ENCODE measurements around the gene ATP9B. TPM values are rescaled to one million over a fixed set of nuclear protein-coding genes. Genes with fewer than 3 reads are reported as not detected.

The ATP9B gene
- total and polyA plus RNA-seq, 2 donors = 14.9 to 19.3 TPM

DNA sequence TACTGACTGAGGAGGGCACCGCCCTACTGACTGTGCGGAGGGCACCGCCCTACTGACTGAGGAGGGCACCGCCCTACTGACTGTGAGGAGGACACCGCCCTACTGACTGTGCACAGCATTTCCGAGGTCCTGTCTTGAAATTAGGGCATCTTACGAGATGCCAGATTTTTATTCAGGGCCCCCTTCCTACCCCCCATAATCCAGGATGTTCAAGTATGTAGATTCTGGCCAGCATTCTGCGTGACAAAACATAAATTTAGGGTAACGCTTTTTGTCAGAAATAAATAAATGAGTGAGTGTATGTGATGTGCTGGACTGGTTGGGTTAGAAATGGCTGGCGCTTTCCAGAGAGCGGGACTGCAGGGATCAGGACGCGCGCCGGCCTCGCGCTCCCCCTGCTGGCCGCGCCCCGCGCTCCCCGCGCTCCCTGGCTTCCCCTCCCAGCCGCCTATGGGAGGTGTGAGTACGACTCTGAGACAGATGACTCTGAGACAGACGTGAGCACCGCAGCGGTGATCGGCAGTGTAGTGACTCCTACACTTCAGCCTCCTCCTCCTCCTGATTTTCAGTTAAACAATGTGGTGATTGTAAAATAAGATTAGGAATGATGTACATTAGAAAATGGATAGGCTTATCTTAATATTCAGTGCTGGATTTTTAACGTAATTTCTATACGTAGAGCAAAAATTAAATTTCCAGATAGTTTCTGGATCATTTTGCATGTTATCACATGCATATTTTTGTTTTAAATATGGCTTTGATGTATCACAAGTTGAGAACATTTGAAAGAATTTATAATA, 177.3 kb downstream of the ATP9B start:
- DNase-seq (ENCODE audit: low read depth in 6 of 9, low spot score in 9 of 9) = peak; percentile 11 to 74 (median 42)
- Histone ChIP-seq H3K9me3 (ENCODE audit: control insufficient read depth in 2 of 2, insufficient read depth in 1 of 2, low read length in 1 of 2) (no peaks in the 10 kb centered on the region), H3K27me3 (ENCODE audit: control insufficient read depth in 2 of 2, insufficient read depth in 1 of 2, low read length in 1 of 2) (no peaks in the 10 kb centered on the region), H3K4me3 (ENCODE audit: low read length in 2 of 2) (no peak overlapping the region), H3K27ac (ENCODE audit: low read depth in 1 of 2, low read length in 1 of 2) (no peak overlapping the region), H3K36me3 (ENCODE audit: control insufficient read depth in 2 of 2, insufficient read depth in 2 of 2, low read length in 1 of 2) (no peaks in the 10 kb centered on the region), H3K4me1 (ENCODE audit: control insufficient read depth in 2 of 2, insufficient read depth in 2 of 2, low read length in 2 of 2) (no peaks in the 10 kb centered on the region)
- 30% methylated on average over 31 of the region's 31 CpGs for WGBS

DNA sequence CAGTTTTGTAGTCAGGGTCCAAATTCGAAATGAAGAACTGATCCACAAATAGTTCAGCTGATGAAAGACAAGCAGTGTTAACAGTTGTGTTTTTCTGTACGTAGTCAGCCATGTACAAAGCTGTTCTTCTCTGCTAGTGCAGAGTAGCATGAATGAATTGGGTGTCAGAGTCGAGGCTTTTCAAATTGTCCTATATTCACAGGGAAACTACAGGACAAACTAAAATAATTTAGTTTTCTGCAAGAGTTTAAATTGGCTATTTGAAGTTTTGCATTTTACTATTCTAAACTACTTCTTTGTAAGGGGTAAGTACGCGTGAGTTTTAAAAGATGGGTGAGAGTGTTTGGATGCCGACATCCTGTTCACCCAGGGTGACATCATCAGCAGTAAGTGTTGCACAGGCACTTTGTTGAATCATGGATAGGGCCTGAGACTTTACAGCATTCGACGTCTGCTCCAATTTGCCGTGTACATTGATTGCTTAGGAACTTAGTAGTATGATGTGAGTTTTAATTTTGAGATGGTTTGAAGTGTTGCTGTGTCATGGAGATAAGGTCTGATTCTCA, 179.4 kb downstream of the ATP9B start:
- no peak for DNase-seq (ENCODE audit: low read depth in 6 of 9, low spot score in 9 of 9)
- Histone ChIP-seq H3K27ac (ENCODE audit: low read depth in 1 of 2, low read length in 1 of 2) (no peak overlapping the region), H3K9me3 (ENCODE audit: control insufficient read depth in 2 of 2, insufficient read depth in 1 of 2, low read length in 1 of 2) (no peaks in the 10 kb centered on the region), H3K36me3 (ENCODE audit: control insufficient read depth in 2 of 2, insufficient read depth in 2 of 2, low read length in 1 of 2) (no peaks in the 10 kb centered on the region), H3K27me3 (ENCODE audit: control insufficient read depth in 2 of 2, insufficient read depth in 1 of 2, low read length in 1 of 2) (no peaks in the 10 kb centered on the region), H3K4me3 (ENCODE audit: low read length in 2 of 2) (no peak overlapping the region), H3K4me1 (ENCODE audit: control insufficient read depth in 2 of 2, insufficient read depth in 2 of 2, low read length in 2 of 2) (no peaks in the 10 kb centered on the region)
- 96% methylated on average over 9 of the region's 9 CpGs for WGBS

DNA sequence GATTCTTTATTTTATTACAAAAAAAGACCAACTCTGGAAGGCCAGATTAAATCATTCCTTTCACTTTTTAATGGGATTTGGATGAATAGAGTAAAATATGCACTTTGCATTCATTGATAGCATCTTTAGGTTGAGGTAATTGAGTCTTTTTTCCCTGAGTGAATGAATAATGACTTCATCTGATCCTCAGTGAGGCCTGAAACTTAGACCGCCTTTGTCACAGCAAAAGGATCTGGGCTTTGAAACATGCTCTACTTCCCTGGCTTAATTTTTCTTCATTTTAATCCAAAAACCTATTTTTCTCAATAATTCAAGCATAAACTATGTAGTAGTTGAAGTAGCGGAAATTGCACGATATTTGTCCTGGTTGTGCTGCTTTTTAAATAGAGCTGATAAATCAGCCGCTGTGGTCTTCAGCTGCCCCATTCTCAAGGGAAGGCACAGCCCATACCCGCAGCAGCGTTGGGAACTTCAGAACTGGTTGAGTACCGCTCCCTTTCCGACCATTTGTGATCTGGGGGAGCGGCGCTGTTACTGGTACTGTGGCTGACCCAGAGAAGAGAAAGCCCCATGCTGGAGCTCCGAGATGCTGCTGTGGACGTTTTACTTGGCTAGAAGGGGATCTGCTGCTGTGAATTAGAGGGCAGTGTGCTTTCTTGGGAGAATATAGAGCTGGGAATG, 181.2 kb downstream of the ATP9B start:
- no peak overlapping the region for H3K27ac ChIP-seq (ENCODE audit: low read depth in 1 of 2, low read length in 1 of 2)
- H3K9me3 ChIP-seq (ENCODE audit: control insufficient read depth in 2 of 2, insufficient read depth in 1 of 2, low read length in 1 of 2) = no peaks in the 10 kb centered on the region
- 98% methylated on average over 12 of the region's 12 CpGs for WGBS
- DNase-seq (ENCODE audit: low read depth in 6 of 9, low spot score in 9 of 9) = no peak
- no peak overlapping the region for H3K4me3 ChIP-seq (ENCODE audit: low read length in 2 of 2)
- peaks cover 6 to 12% of the 10 kb centered on the region in 2 donors for H3K36me3 ChIP-seq (ENCODE audit: control insufficient read depth in 2 of 2, insufficient read depth in 2 of 2, low read length in 1 of 2)
- H3K27me3 ChIP-seq (ENCODE audit: control insufficient read depth in 2 of 2, insufficient read depth in 1 of 2, low read length in 1 of 2) = no peaks in the 10 kb centered on the region
- H3K4me1 ChIP-seq (ENCODE audit: control insufficient read depth in 2 of 2, insufficient read depth in 2 of 2, low read length in 2 of 2) = no peaks in the 10 kb centered on the region

DNA sequence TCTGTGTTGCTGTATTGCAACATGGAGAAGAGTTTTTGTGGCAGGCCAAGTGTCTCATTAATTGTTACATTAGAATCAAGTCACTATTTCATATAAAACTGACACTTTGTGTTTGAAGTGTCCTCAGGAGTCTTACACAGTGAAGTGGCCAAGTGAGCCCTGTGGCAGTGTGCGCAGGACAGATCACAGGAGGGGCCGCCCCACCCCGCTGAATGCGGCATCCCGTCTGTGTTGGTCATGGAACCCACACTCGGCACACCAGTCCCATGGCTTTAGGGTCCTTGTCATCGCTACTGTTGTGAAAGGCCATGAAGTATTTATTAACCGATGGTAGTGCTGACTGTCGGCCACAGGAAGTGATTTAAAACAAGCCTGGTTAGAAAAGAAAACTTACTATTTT, 181.8 kb downstream of the ATP9B start:
- 97% methylated on average over 9 of the region's 9 CpGs for WGBS
- Histone ChIP-seq H3K27me3 (ENCODE audit: control insufficient read depth in 2 of 2, insufficient read depth in 1 of 2, low read length in 1 of 2) (no peaks in the 10 kb centered on the region), H3K9me3 (ENCODE audit: control insufficient read depth in 2 of 2, insufficient read depth in 1 of 2, low read length in 1 of 2) (no peaks in the 10 kb centered on the region), H3K4me1 (ENCODE audit: control insufficient read depth in 2 of 2, insufficient read depth in 2 of 2, low read length in 2 of 2) (no peaks in the 10 kb centered on the region), H3K36me3 (ENCODE audit: control insufficient read depth in 2 of 2, insufficient read depth in 2 of 2, low read length in 1 of 2) (peaks cover 8 to 12% of the 10 kb centered on the region in 2 donors), H3K4me3 (ENCODE audit: low read length in 2 of 2) (no peak overlapping the region), H3K27ac (ENCODE audit: low read depth in 1 of 2, low read length in 1 of 2) (no peak overlapping the region)
- no peak for DNase-seq (ENCODE audit: low read depth in 6 of 9, low spot score in 9 of 9)

DNA sequence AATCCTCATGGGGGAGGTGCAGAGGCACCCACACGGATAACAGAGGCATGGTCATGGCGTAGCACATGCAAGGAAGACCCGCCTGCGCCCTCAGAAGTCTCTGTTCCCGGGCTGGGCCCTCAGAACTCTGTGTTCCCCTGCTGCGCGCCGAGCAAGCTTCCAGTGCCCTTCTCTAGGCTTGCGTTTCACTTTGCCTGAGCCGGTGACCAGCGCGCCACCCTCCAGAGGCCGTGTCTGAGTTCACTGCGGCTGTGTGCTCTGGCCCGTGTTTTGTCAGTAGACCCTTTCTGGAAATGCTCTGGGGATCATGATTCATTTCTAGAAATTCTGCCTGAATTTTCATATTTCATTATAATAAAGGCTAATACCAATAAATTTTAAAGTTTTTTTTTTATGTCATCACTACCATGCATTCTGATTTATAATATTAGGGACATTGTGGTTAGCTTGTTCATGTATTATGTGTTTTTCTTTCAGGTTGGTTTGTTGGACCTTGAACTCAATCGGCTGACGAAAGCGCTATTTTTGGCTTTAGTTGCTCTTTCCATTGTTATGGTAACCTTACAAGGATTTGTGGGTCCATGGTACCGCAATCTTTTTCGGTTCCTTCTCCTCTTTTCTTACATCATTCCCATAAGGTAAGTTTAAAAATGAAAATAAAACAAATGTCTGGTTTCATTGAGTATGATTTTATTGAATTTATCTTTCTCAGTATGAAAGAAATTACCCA, 183.9 kb downstream of the ATP9B start:
- 97% methylated on average over 20 of the region's 20 CpGs for WGBS
- no peak for DNase-seq (ENCODE audit: low read depth in 6 of 9, low spot score in 9 of 9)
- H3K27ac ChIP-seq (ENCODE audit: low read depth in 1 of 2, low read length in 1 of 2) = no peak overlapping the region

DNA sequence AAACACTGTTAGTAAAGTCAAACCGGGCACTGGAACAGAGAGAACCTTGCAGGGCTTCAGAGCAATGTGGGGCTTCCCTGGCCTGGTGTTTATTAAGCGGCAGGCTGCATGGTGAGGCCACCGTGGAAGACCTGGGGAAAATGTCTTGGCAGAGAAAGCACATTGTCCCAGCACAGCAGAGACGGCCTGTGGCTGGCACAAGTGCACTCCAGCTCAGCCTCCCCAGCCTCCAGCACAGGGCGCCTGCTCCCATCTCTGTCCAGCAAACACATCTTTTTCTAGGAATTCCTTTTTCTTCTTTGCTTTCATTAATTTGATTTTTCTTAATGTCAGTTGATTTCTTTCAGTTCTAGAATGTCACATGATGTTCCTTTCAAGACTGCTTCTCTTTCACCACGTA, 188.3 kb downstream of the ATP9B start:
- Histone ChIP-seq H3K4me3 (ENCODE audit: low read length in 2 of 2) (no peak overlapping the region), H3K27ac (ENCODE audit: low read depth in 1 of 2, low read length in 1 of 2) (no peak overlapping the region), H3K4me1 (ENCODE audit: control insufficient read depth in 2 of 2, insufficient read depth in 2 of 2, low read length in 2 of 2) (no peaks in the 10 kb centered on the region), H3K27me3 (ENCODE audit: control insufficient read depth in 2 of 2, insufficient read depth in 1 of 2, low read length in 1 of 2) (no peaks in the 10 kb centered on the region), H3K36me3 (ENCODE audit: control insufficient read depth in 2 of 2, insufficient read depth in 2 of 2, low read length in 1 of 2) (peaks cover 15 to 19% of the 10 kb centered on the region in 2 donors), H3K9me3 (ENCODE audit: control insufficient read depth in 2 of 2, insufficient read depth in 1 of 2, low read length in 1 of 2) (no peaks in the 10 kb centered on the region)
- 88% methylated on average over 6 of the region's 6 CpGs for WGBS
- peak in 1 of 9 donors; percentile 12 for DNase-seq (ENCODE audit: low read depth in 6 of 9, low spot score in 9 of 9)

More for the DNA sequence above, 183.9 kb downstream of the ATP9B start:
- H3K4me3 ChIP-seq (ENCODE audit: low read length in 2 of 2) = no peak overlapping the region
- no peaks in the 10 kb centered on the region for H3K4me1 ChIP-seq (ENCODE audit: control insufficient read depth in 2 of 2, insufficient read depth in 2 of 2, low read length in 2 of 2)
- H3K36me3 ChIP-seq (ENCODE audit: control insufficient read depth in 2 of 2, insufficient read depth in 2 of 2, low read length in 1 of 2) = peaks cover 8 to 15% of the 10 kb centered on the region in 2 donors
- H3K27me3 ChIP-seq (ENCODE audit: control insufficient read depth in 2 of 2, insufficient read depth in 1 of 2, low read length in 1 of 2) = no peaks in the 10 kb centered on the region
- H3K9me3 ChIP-seq (ENCODE audit: control insufficient read depth in 2 of 2, insufficient read depth in 1 of 2, low read length in 1 of 2) = no peaks in the 10 kb centered on the region

DNA sequence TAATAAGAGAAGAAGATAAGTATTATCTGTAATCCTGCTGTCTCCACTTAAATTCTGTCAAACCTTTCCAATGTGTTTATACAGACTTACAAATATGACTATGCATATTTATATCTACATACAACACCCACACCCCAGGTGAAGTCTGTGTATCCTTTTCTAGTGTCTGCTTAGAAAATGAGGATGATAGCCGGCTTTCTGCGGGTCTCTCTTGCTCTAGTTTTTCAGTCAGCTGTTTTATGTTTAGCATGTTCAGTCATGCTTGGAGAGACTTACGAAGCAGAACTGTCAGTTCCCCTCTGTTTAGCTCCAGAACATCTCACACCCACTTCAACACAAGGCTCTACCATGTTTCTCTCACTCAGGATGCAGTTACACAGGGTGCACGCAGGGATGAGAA, 189.3 kb downstream of the ATP9B start:
- Histone ChIP-seq H3K27me3 (ENCODE audit: control insufficient read depth in 2 of 2, insufficient read depth in 1 of 2, low read length in 1 of 2) (no peaks in the 10 kb centered on the region), H3K36me3 (ENCODE audit: control insufficient read depth in 2 of 2, insufficient read depth in 2 of 2, low read length in 1 of 2) (peaks cover 15 to 19% of the 10 kb centered on the region in 2 donors), H3K9me3 (ENCODE audit: control insufficient read depth in 2 of 2, insufficient read depth in 1 of 2, low read length in 1 of 2) (no peaks in the 10 kb centered on the region), H3K4me3 (ENCODE audit: low read length in 2 of 2) (no peak overlapping the region), H3K27ac (ENCODE audit: low read depth in 1 of 2, low read length in 1 of 2) (no peak overlapping the region), H3K4me1 (ENCODE audit: control insufficient read depth in 2 of 2, insufficient read depth in 2 of 2, low read length in 2 of 2) (no peaks in the 10 kb centered on the region)
- WGBS = 94% methylated on average over 4 of the region's 4 CpGs
- no peak for DNase-seq (ENCODE audit: low read depth in 6 of 9, low spot score in 9 of 9)

DNA sequence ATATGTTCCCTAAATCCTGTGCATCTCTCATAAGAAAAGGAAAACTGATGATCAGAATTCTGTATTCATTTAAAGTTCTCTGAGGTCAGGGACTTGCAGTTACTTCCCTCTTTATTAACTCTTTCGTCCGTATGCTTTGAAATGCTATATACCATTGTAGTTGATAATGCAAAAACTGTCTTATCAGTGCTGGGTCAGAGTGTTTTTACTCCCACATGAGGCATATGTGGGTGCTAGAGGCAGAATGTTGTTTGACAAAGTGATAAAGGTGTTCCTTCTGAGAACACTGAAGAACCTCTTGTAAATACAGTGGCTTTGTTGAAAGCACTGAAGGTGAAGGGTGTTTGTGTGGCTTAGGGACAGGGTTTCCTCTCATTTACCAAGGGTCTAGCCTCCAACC, 190.0 kb downstream of the ATP9B start:
- Histone ChIP-seq H3K9me3 (ENCODE audit: control insufficient read depth in 2 of 2, insufficient read depth in 1 of 2, low read length in 1 of 2) (no peaks in the 10 kb centered on the region), H3K4me3 (ENCODE audit: low read length in 2 of 2) (no peak overlapping the region), H3K27ac (ENCODE audit: low read depth in 1 of 2, low read length in 1 of 2) (no peak overlapping the region), H3K4me1 (ENCODE audit: control insufficient read depth in 2 of 2, insufficient read depth in 2 of 2, low read length in 2 of 2) (no peaks in the 10 kb centered on the region), H3K27me3 (ENCODE audit: control insufficient read depth in 2 of 2, insufficient read depth in 1 of 2, low read length in 1 of 2) (no peaks in the 10 kb centered on the region), H3K36me3 (ENCODE audit: control insufficient read depth in 2 of 2, insufficient read depth in 2 of 2, low read length in 1 of 2) (peaks cover 14 to 19% of the 10 kb centered on the region in 2 donors)
- DNase-seq (ENCODE audit: low read depth in 6 of 9, low spot score in 9 of 9) = no peak
- WGBS = 95% methylated on average over 2 of the region's 2 CpGs
